GM21381 (cell line): ENCODE measurements around the gene COTL1.

Source experiments
- ATAC-seq: cut with Tn5 transposase; IDR thresholded peaks from one replicate; pipeline ENCODE4 v1.9.1; 2021; ENCODE audit warnings: mild to moderate bottlenecking, moderate library complexity; ENCODE audit not compliant: unreplicated experiment

COTL1 gene

GRCh38 chr16:84555418-84556196, 62.3 kb downstream of the COTL1 start:
- no peak for ATAC-seq

DNA sequence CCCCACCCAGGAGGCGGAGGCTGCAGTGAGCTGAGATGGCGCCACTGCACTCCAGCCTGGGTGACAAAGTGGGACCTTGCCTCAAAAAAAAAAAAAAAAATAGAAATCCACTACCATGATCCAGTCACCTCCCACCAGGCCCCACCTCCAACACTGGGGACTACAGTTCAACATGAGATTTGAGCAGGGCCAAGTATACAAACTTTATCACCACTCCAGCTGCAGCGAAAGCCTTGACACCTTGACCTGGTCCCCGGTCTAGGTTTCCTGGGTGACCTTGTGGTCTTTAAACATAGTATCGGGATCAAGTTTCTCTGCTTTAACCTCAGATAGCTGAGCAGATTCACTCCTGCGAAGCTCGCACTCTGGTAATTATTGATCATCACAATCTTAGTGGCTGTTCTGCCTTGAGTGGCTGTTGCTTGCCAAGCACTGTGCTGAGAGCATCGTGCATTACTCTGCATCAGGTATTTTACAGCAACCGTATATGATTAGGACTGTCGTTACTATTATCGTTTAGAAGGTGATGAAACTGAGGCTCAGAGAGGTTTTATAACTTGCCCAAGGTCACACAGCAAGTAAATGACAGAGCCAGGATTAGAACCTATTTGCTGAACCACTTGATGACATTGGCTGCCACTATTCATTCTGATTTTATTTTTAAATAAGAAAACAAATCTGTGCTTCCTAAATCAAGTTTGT, 63.1 kb downstream of the COTL1 start:
- no peak for ATAC-seq

- no peak for ATAC-seq
Measured at GRCh38 chr16:84553873-84554399, 63.9 kb downstream of the COTL1 start.

- ATAC-seq: no peak
Measured at GRCh38 chr16:84552135-84552534, 65.7 kb downstream of the COTL1 start.

DNA sequence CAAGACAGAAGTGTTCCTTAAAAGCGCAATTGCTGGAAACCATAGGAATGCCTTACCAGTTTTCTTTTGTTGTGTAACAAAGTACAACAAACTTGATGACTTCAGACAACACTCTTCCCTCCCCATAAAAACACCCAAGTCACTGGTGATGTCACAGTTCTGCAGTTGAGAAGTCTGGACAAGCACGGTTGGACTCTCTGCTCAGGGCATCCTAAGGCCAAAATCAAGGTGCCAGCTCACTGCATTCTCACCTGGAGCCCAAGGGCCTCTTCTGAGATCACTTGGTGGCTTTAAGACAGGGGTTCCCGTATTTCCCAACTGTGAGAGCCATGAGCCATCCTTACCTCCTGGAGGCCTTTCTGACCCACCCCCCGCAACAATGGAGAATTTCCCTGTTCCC, 67.8 kb downstream of the COTL1 start:
- no peak for ATAC-seq

DNA sequence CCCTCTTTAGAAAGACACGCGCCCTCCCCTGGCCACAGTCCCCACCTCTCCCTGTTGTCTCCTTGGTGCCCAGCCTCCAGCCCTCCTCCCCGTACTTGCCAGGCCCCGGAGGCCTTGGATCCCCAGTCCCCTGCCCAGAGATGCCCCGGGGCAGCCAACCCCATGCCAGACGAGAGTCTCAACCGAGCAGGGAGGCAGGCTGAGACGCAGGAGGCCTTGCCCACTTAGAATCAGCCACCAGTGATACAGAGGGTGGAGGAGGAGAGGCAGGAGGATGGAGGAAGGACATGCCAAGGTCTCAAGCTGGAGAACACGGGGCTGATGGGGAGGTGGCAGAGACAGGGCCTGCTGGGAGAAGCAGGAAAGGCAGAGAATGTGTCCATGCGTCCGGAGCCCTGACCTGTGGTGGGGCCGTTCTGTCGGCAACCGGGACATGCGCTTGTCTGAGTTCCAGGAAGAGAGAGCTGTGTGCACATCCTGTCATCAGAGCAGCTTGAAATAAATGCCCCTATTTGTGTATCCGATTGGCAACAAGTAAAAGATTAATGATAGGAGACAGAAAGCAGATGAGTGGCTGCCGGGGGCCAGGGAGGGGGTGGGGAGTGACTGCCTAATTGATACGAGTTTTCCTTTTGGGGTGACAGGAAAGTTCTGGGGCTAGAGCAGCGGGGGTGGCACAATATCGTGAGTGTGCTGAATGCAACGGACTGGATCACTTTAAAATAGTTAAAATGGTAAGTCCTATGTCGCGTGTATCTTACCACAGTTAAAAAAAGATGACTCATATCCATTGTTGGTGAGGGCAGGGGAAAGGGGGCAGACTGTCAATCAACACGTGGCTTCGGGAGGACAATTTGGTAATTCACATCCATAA, 68.7 kb downstream of the COTL1 start:
- ATAC-seq: no peak

- ATAC-seq: no peak
Measured at GRCh38 chr16:84548508-84548907, 69.4 kb downstream of the COTL1 start.

- no peak for ATAC-seq
Measured at GRCh38 chr16:84547546-84548061, 70.3 kb downstream of the COTL1 start.

DNA sequence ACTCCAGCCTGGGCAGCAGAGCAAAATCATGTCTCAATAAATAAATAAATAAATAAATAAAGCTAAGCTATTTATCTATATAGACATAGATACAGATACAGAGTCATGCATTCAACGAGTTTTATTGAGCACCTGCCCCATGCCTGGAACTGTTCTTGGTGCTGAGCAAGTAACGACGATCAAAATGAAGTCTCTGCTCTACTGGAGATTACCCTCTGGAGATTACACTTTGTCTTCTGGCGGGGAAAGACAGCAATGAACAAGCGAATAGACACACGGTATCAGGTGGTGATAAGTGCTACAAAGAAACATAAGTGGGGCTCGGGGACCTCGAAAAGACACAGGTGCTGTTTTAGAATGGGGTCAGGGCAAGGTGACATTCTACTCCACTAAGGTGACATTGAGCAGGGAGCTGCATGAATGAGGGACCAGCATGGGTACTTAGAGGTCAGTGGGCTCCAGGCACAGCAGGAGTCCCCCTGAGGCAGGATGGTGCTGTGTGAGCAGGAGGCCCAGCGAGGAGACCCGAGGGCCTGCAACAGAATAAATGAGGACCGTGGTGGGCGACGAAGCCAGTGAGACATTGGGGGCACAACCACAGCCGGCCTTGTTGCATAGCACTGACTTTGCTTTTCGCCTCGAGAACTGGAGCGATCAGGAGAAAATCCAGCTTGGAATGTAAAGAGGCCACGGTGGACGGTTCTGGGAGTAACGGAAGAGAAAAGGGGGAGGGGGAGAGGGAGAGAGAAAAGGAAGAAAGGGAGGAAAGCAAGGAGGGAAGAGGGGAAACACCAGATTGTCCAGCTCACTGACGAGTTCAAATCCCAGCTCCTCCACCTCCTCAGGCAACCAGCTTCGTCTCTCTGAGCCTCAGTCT, 71.0 kb downstream of the COTL1 start:
- ATAC-seq: no peak

DNA sequence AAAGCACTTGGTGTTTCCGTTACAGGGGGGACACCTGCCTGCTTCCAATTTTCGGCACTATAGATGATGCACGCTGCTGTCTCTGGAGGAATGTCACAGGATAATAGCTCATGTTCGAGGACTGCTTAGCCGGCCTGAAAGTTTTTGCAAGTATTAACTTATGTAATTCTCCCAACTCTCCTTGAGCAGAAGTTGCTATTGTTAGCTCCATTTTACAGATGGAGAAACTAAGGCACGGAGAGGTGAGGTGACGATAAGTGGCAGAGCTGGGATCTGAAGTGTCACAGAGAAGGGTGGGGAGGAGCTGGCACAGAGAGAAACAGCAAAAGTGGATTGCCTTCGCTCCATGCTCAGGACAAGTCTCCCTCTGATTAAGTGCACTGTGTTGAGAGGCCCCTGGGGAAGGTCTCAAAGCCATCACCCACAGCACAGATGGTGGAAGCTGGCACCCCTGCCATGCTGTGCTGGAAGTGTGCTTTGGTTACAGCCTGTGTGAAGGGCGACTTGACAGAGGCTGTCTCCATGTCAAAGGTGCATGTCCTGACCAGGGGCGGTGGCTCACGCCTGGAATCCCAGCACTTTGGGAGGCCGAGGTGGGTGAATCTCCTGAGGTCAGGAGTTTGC, 72.7 kb downstream of the COTL1 start:
- ATAC-seq: no peak

DNA sequence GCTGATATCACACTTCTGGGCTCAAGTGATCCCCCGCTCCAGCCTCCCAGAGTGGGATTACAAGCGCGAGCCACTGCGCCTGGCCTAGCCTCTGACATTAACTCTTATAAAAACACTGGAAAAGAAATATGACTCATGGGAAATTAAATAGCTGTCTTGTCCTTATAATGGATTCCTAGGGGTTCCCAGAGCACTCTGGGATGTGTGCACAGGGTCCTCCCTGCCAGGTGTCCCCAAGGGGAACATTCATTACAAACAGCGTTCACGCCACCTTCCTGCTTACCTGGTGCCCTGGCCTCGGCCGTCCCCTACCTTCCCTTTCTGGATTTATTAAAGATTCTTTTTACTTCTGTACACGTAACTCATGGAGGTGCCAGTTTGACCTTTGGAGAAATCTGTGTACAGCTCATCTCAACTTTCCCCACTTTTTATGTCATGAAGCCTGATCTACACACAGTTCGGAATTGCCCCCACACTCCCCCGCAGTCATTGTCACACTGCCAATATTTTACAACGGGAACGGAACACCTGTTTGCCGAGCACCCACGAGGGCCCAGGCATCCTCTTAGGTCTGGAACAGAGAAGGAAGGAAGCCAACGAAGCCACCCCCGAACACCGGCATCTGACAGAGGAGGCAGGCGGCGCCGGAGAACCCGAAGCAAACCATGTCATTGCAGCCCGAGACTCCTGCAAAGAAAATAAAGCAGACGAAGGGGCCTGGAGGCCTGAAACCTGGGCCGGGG, 73.7 kb downstream of the COTL1 start:
- ATAC-seq: no peak

DNA sequence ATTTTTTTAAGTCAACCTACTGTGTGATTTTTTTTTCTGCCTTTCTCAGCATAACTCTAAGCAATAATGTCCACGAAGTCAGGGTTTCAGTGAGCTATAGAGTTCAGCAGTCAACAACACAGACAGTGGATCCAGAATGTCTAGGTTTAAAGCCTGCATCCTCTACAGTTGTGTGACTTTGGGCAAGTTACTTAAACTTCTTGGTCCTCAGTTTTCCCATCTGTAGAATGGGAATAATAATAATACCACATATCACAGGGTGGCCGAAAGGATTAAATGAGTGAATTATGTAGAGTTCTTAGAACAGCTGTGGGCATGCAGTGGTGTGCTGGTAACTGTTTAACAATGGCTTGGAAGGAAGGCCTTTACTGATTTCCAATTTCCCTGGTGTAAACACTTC, 74.6 kb downstream of the COTL1 start:
- no peak for ATAC-seq

DNA sequence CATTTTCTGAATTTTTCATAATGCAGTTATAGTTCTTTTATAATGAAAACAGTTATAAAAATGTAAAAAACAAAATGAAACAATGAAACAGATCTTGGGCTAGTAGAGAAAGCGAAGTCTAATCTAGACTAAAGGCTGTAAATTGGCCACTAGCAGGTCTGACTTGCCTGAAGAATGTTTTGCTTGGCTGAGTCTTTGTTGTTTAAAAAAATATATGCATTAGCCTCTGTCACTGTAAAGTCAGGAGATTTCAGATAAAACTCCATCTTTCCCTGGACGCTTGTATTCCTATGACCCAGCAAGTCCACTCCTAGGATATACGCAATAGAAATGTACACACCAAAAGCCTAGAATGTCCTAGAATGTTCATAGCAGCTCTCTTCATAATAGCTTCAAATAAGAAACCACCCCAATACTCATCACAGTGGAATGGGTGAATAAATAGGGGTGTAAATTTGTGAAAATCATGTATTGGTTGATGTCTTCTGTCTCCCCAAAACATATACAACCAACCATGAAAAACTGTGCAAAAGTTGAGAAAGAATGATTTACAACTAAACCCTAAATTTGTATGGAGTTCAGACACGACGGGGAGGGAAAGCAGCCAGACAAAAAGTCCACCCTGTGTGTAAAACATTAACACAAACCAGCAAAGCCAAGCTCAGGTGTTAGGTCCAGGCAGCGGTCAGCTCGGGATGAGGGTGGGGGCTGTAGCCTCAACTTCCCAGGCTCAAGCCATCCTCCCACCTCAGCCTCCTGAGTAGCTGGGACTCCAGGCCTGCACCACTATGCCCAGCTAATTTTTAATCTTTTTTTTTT, 75.7 kb downstream of the COTL1 start:
- ATAC-seq: no peak

DNA sequence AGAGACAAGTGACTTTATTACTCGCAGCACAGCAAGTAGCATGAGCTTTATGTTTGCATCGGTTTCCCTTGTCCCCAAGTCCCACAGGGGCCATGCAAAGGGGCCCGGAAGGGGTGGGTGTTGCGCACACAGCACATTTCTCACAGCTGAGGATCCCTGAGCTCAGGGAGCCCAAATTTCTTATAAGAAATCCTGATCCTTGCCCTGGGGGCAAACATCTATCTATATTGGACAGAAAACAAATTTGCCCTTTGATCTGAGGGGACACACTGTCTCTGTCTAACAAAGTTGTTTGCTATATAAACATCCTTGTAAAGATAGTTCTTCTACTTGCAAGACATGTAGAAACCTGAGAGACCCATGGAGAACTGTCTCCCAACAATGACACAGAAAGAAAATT, 77.7 kb downstream of the COTL1 start:
- ATAC-seq: no peak

DNA sequence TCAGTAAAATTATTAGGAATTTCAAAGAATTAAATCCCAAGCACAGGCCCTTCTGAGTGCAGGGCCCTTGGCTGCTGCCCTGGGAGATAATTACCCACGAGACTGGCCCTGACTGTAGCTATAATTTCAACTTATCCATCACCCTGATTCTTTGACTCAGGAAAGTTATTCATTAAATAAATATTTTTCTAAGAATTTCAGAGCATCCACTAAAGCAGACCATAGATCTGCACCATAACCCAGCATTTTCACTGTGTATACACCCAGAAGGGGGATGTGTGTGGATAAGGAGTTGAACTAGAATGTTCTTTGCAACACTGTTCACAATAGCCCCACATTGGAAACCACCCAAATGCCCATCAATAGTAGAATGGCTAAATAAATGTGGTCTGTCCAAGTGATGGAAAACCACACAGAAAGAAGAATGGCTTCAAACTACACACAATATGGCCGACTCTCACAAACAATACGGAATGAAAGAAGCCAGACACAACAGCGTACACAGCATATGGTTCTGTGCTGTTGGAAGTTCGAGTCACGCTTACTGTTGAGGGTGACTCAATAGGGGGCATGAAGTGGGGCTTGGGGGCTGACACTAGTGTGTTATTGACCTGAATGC, 79.5 kb downstream of the COTL1 start:
- no peak for ATAC-seq

DNA sequence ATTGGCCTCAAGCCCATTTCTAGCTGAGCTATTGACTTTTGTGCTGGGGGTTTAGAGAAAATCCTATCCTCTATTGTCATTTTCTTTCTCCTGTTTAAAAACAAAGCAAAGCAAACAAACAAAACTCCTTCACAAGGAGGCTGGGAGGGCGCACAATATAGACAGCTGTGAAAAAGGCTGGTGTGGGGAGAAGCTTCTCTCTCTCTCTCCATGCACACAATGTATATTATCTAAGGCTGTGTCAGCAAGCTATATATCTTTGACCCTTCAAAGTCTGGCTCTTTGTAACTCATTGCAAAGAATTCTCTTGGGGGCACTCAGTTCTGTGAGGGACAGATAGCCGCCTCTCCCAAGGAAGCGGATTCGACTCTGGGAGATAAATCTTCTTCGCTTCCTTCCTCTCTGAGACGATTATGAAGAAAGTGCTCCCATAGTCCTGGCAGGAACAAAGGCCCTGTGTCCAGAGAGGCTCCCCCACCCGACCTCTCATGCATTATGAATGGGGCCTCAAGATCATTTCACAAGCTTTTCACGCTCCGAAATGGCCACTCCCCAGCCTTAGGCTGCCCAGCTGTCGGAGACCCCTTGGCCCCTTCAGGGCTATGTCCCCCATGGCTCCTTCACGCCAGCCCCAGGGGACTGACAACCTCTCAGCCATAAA, 80.3 kb downstream of the COTL1 start:
- no peak for ATAC-seq

GRCh38 chr16:84535851-84536250, 82.0 kb downstream of the COTL1 start:
- ATAC-seq: no peak
